Ramos (cell line): Measurements from ENCODE around the gene ZNF652.
"Not testable (repeated sequence)": the region's sequence is repeated elsewhere in the genome, so short reads cannot be mapped to it uniquely, and the experiment has no call there.

Source experiments
- in situ Hi-C: fragments of 300-500 bp; cut with MboI; formaldehyde crosslinking; loops from one replicate; pipeline ENCODE4 v1.14.3; 2022; ENCODE audit warnings: low sequenced_read_pairs; ENCODE audit not compliant: unreplicated experiment

Gene ZNF652

DNA sequence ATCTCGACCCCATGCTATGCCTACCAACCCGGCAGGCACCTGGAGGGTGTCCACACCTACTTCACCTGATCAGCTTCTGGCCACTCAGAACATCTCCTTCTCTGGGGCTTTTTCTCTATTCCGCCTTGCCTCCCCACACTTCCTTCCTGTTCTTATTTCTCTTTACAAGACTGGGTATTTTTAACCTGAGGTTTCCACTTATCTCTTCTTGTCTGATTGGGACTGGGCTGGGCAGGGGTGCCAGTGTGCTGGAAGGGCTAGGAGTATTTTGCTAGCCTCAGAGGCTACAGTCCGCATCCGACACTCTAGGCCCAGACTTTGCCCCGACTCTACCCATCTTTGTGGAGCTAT, 26.2 kb upstream of the ZNF652 start:
- in situ Hi-C loops: loop anchor here (25.0 kb wide), 1 partner anchor 201 kb away; no protein-coding TSS in a partner anchor

- in situ Hi-C loops: loop anchor here (25.0 kb wide), 1 partner anchor 200 kb away; no protein-coding TSS in a partner anchor
Observed at GRCh38 chr17:49387498-49388289, 25.6 kb upstream of the ZNF652 start.

GRCh38 chr17:49386373-49386772, 24.3 kb upstream of the ZNF652 start:
- in situ Hi-C loops: loop anchor here (25.0 kb wide), 1 partner anchor 199 kb away; no protein-coding TSS in a partner anchor

- in situ Hi-C loops: loop anchor here (25.0 kb wide), 1 partner anchor 198 kb away; no protein-coding TSS in a partner anchor
Observed at GRCh38 chr17:49384951-49385350, 22.9 kb upstream of the ZNF652 start.

GRCh38 chr17:49383060-49383459, 21.0 kb upstream of the ZNF652 start:
- in situ Hi-C loops: loop anchor here (25.0 kb wide), 1 partner anchor 196 kb away; no protein-coding TSS in a partner anchor

DNA sequence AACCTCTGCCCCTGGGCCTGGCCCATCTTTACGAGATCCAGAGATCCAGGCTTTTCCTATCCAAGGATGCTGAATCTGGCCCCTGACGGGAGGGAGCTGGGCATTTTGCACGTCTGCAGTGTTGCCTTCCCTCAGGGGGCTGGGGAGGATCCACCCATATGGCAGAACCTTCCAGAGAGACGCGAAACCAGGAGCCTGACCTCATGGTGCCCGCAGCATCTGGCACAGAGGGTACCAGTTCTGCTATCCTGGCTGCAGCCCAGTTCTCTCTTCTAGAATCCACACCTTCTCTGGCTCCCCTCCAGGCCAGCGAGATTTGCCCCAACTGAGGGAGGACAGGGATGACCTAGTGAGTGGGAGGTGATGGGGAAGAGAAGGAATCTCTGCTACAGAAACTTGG, 20.5 kb upstream of the ZNF652 start:
- in situ Hi-C loops: loop anchor here (25.0 kb wide), 1 partner anchor 195 kb away; no protein-coding TSS in a partner anchor

DNA sequence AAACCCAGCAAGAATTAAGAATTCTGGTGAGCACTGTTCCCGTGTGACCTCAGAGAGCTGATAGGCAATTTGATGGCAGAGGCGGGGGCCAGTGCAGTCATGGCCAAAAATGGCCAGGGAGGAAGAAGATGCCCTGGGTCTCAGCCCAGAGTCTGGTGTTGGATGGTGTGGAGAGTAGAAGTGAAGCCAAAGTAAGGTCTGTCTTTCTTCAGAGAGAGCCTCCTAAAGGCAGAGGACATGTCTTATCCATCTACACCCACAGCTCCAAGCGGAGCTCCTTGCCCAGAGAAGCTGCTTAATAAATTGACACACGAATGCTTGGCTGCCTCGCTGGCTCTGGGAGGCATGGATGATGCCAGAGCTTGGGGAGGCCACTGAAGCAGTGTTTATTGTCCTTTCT, 19.7 kb upstream of the ZNF652 start:
- in situ Hi-C loops: loop anchor here (25.0 kb wide), 1 partner anchor 194 kb away; no protein-coding TSS in a partner anchor

DNA sequence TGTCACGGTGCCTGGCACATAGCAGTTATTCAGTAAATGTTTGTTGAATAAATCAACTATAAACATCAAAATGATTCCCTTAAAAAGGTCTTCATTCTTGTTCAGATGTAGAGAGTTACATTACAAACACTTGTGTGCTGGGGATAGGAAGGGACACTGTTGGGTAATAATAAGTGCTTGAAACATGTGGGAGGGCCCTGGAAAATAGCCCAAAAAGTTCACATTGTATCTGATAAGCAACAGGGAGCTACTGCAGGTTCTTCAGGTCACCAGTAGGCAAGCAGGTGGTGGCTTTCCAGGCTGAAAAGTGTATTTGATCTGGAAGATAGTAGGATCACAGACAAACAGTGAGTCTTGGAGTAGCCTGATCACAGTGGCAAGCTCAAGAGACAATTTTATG, 19.0 kb upstream of the ZNF652 start:
- in situ Hi-C loops: loop anchor here (25.0 kb wide), 1 partner anchor 194 kb away; no protein-coding TSS in a partner anchor

DNA sequence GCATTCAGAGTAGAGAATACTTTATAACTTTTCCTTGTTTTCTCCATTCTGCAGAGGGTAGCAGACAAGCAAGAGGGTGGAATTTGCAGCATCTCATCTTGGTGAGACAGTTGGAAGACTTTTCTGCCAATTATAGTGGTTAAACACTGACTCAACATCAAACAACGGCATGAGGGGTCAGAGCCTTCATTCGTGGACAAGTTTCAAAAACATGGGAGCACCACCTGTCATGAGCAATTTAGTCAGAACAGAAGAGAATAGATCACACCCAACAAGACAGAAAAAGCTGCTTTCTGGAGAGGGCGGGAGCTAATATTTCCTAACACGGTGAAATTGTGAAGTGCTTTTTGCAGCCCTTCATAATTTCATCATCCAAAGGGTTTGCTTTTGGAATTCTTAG, 17.9 kb upstream of the ZNF652 start:
- in situ Hi-C loops: loop anchor here (25.0 kb wide), 1 partner anchor 193 kb away; no protein-coding TSS in a partner anchor

DNA sequence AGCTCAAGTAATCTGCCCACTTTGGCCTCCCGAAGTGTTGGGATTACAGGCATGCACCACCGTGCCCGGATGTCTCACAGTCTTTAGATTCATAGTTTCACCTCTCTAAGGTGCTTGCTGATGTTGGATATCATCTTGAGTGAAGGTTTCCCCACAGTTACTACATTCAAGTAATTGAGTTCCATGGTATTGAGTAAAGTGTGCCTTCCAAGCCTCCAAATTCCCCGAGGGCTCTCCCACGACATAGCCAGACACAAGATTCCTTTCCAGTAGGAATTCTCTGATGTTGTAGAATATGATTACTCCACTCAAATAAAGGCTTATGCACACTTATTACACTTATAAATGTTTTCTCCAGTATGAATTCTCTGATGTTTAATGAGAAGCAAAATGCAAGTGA, 16.3 kb upstream of the ZNF652 start:
- in situ Hi-C loops: loop anchor here (25.0 kb wide), 1 partner anchor 191 kb away; no protein-coding TSS in a partner anchor

GRCh38 chr17:49375544-49375943, 13.5 kb upstream of the ZNF652 start:
- in situ Hi-C loops: loop anchor here (25.0 kb wide), 1 partner anchor 188 kb away; no protein-coding TSS in a partner anchor

DNA sequence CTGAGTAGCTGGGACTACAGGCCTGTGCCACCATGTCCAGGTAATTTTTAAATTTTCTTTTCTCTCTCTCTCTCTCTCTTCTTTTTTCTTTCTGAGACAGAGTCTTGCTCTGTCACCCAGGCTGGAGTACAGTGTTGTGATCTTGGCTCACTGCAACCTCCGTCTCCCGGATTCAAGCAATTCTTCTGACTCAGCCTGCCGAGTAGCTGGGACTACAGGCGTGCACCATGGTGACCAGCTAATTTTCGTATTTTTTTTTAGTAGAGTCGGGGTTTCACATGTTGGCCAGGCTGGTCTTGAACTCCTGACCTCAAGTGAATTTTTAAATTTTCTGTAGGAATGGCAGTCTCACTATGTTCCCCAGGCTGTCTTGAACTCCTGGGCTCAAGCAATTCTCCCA, 11.1 kb upstream of the ZNF652 start:
- in situ Hi-C loops: no loop called here

GRCh38 chr17:49372425-49372824, 10.4 kb upstream of the ZNF652 start:
- in situ Hi-C loops: no loop called here

DNA sequence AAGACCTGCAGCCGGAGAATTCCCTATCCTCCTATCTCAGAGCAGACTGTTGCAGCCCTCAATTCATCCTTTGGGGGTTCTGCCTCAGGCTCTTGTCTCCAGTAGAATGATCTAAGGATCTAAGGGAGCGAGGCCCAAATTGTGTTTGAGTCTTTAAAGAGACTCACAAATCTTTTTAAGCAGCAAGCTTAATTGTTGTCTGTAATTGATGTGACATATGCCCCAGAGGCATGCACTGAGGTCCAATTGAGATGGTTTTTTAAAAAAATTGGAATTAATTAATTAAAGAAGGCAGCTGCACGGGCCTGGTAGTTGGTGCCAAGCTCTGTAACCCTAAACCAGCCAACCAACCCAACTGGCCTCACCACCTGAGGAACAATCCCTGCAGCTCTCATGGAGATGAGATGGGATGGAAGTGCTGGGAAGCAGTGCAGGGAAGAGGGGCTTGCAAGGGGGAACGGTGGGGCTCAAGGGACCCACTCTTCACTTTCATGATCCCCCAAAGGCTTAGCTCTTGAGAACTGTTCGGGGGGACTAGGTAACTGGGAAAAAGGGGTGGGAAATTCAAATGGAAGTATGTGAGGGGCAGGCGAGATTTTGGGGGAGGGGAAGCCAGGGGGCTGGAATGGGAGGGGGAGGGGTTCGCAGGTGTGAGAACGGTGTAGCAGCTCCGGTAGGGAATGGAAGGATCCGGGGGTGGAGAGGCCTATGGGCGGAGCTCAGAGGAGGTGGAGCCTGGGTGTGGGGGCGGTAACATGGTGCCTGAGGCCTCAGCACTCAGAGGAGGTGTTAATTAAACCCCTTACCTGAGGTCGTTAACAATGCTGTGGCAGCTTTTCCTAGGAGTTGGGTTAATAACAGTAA, 9.2 kb upstream of the ZNF652 start:
- in situ Hi-C loops: no loop called here

GRCh38 chr17:49369760-49370159, 7.7 kb upstream of the ZNF652 start:
- in situ Hi-C loops: no loop called here

DNA sequence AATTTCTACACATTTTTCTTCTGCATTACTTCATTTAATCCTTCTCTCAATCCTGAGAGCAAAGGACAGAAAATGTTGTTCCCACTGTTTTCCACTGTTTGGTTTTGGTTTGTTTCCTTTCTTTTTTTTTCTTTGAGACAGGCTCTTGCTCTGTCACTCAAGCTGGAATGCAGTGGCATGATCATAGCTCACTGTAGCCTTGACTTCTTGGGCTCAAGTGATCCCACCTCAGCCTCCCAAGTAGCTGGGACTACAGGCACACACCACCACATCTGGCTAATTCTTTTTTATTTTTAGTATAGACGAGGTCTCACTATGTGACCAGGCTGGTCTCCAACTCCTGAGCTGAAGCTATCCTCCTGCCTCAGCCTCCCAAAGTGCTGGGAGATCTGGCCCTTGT, 7.0 kb upstream of the ZNF652 start:
- in situ Hi-C loops: no loop called here

DNA sequence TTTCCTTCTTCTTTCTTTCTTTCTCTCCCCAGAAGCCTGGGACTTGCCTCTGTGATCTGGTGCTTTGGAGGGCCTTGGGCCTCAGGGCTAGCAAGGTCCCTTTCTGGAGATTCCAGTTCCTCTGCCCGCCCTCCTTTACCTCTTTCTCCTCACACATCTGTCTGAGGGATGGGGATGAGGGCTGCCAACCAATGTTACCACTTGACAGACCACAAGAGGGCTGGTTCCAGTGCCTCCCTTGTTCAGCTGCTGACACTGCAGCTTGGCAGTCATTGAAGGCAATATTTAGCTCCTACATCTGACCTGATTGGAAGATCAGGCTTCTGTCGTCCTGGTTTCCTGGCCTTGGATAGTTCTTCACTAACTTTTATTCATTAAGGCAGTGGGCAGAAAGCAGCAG, 3.6 kb upstream of the ZNF652 start:
- in situ Hi-C loops: no loop called here

DNA sequence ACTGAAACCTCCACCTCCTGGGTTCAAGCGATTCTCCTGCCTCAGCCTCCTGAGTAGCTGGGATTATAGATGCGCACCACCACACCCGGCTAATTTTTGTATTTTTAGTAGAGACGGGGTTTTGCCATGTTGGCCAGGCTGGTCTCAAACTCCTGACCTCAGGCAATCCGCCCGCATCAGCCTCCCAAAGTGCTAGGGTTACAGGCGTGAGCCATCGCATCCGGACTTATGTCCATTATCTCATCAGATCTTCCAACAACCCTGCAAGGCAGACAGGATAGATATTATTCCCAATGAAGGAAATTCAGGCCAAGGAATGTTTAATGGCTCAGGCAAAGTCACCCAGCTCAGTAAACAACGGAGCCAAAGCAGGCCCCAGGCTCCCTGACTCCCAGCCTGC, 3.1 kb upstream of the ZNF652 start:
- in situ Hi-C loops: not testable (repeated sequence)

- in situ Hi-C loops: no loop called here
Observed at GRCh38 chr17:49364119-49364518, 2.1 kb upstream of the ZNF652 start.

DNA sequence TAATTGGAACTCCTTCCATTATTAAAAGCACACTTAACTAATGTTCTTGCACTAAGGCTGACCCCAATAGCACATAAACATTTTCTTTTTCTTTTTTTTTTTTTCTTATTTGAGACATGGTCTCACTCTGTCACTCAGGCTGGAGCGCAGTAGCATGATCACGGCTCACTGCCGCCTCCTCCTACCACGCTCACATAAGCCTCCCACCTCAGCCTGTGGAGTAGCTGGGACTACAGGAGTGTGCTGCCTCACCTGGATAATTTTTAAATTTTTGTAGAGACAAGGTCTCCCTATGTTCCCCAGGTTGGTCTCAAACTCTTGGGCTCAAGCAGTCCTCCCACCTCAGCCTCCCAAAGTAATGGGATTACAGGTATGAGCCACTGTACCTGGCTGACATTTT, 1.2 kb upstream of the ZNF652 start:
- in situ Hi-C loops: no loop called here

GRCh38 chr17:49362723-49363117, 670 bp upstream of the ZNF652 start:
- in situ Hi-C loops: no loop called here
